Karpas-422 (cell line): ENCODE measurements around the gene ZNF503. TPM values are rescaled to one million over a fixed set of nuclear protein-coding genes. Genes with fewer than 3 reads are reported as not detected.

ENCODE experiments used
- DNase-seq: peaks from one replicate; pipeline ENCODE4 v3.0.0-alpha.2; 2015
- H2AFZ ChIP-seq: fragments of 200-600 bp; sonication (generic); 2 replicates; pipeline ENCODE4 v1.6.1; 2014; ENCODE audit warnings: antibody characterized with exemption, low read length, mixed read lengths
- H3K27ac ChIP-seq: fragments of 200-600 bp; sonication (generic); 2 replicates; pipeline ENCODE4 v1.5.1; 2014; ENCODE audit warnings: mild to moderate bottlenecking, low read length, moderate library complexity
- H3K27me3 ChIP-seq: fragments of 200-600 bp; sonication (generic); 2 replicates; pipeline ENCODE4 v1.6.1; 2014; ENCODE audit warnings: low read length, mixed read lengths
- H3K36me3 ChIP-seq: fragments of 200-600 bp; sonication (generic); 2 replicates; pipeline ENCODE4 v1.6.1; 2014; ENCODE audit warnings: low read length, mixed read lengths; ENCODE audit not compliant: insufficient read depth
- H3K4me1 ChIP-seq: fragments of 200-600 bp; sonication (generic); 2 replicates; pipeline ENCODE4 v1.6.1; 2014; ENCODE audit warnings: mild to moderate bottlenecking, low read length, mixed read lengths
- H3K4me2 ChIP-seq: fragments of 200-600 bp; sonication (generic); 2 replicates; pipeline ENCODE4 v1.6.1; 2014; ENCODE audit warnings: low read length, low read depth, mild to moderate bottlenecking; ENCODE audit not compliant: poor library complexity, severe bottlenecking
- H3K4me3 ChIP-seq: fragments of 200-600 bp; sonication (generic); 2 replicates; pipeline ENCODE4 v1.5.1; 2014; ENCODE audit warnings: mild to moderate bottlenecking, antibody characterized with exemption, low read length, mixed read lengths
- H3K79me2 ChIP-seq: fragments of 200-600 bp; sonication (generic); 2 replicates; pipeline ENCODE4 v1.6.1; 2014; ENCODE audit warnings: mild to moderate bottlenecking, low read length, mixed read lengths
- H3K9ac ChIP-seq: fragments of 200-600 bp; sonication (generic); 2 replicates; pipeline ENCODE4 v1.6.0; 2014; ENCODE audit warnings: low read length
- H3K9me2 ChIP-seq: fragments of 200-600 bp; sonication (generic), shearing (Covaris generic); replicated peaks from 2 replicates; pipeline ENCODE4 v1.6.0; 2014; ENCODE audit warnings: mild to moderate bottlenecking, low read length, moderate library complexity; ENCODE audit not compliant: insufficient read depth
- H3K9me3 ChIP-seq: fragments of 300-700, 200-600 bp; sonication (generic); 2 replicates; pipeline ENCODE4 v1.6.1; 2014; ENCODE audit warnings: low read length, mixed read lengths
- H4K20me1 ChIP-seq: fragments of 200-600 bp; sonication (generic); 2 replicates; pipeline ENCODE4 v1.6.1; 2014; ENCODE audit warnings: mild to moderate bottlenecking, antibody characterized with exemption, low read length, low read depth; ENCODE audit not compliant: insufficient read depth
- total RNA-seq: library from RNA; depleted of rRNA; stranded (reverse); fragments of >200 nt; shearing (Covaris generic); gene quantifications from 2 replicates; pipeline ENCODE4 v1.2.3, GENCODE V29; 2014; ENCODE audit warnings: low replicate concordance

Gene ZNF503
- total RNA-seq, 1 experiment from 2014 or later: not detected

DNA sequence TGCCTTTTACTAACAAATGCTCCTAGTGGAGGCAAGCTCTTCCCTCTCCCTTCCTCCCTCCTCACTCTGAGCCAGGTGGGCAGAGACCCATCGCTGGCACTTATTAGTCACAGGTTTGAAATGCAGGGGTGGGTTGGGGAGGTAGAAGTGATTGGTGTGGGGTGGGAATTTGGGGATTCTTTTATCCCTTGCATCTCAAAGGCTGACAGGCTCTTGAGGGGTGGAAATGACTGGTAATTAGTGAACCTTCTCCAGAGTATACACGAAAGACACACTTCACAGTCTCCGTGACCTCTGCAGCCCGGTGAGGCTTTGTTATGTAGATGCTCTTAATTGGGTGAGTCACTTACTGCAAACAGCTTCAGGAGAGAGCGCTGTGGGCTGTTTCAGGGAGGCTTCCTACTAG is 16.0 kb upstream of the ZNF503 start:
- H3K27ac ChIP-seq: no peak overlapping the region
- no peaks in the 10 kb centered on the region for H3K4me1 ChIP-seq
- H3K4me3 ChIP-seq: no peak overlapping the region
- H3K9me2 ChIP-seq: no peaks in the 10 kb centered on the region
- H3K9ac ChIP-seq: no peak overlapping the region
- H2AFZ ChIP-seq: no peak overlapping the region
- H3K79me2 ChIP-seq: no peaks in the 10 kb centered on the region
- H3K4me2 ChIP-seq: no peak overlapping the region
- no peaks in the 10 kb centered on the region for H3K27me3 ChIP-seq
- H4K20me1 ChIP-seq: no peaks in the 10 kb centered on the region
- no peaks in the 10 kb centered on the region for H3K9me3 ChIP-seq
- H3K36me3 ChIP-seq: no peaks in the 10 kb centered on the region
- no peak for DNase-seq

GRCh38 chr10:75414527-75414926 is 13.0 kb upstream of the ZNF503 start:
- no peak overlapping the region for H3K4me2 ChIP-seq
- no peak overlapping the region for H3K27ac ChIP-seq
- H3K79me2 ChIP-seq: no peaks in the 10 kb centered on the region
- no peaks in the 10 kb centered on the region for H3K27me3 ChIP-seq
- H3K9me2 ChIP-seq: no peaks in the 10 kb centered on the region
- H3K4me1 ChIP-seq: no peaks in the 10 kb centered on the region
- H4K20me1 ChIP-seq: no peaks in the 10 kb centered on the region
- no peak for DNase-seq
- no peak overlapping the region for H2AFZ ChIP-seq
- H3K4me3 ChIP-seq: no peak overlapping the region
- H3K9ac ChIP-seq: no peak overlapping the region
- H3K9me3 ChIP-seq: no peaks in the 10 kb centered on the region
- H3K36me3 ChIP-seq: no peaks in the 10 kb centered on the region

- Histone ChIP-seq H3K9me3 (peaks cover 3% of the 10 kb centered on the region; the same call in 1 of the 2 replicates), H3K4me2 (no peak overlapping the region), H3K27me3 (no peaks in the 10 kb centered on the region), H3K4me1 (no peaks in the 10 kb centered on the region), H3K4me3 (no peak overlapping the region), H3K27ac (no peak overlapping the region), H4K20me1 (no peaks in the 10 kb centered on the region), H3K9me2 (no peaks in the 10 kb centered on the region), H3K79me2 (no peaks in the 10 kb centered on the region), H3K36me3 (no peaks in the 10 kb centered on the region), H2AFZ (no peak overlapping the region), H3K9ac (no peak overlapping the region)
- no peak for DNase-seq
These were observed 8.8 kb upstream of the ZNF503 start for GRCh38 chr10:75410132-75411005.

- Histone ChIP-seq H3K4me1 (no peaks in the 10 kb centered on the region), H3K9me2 (no peaks in the 10 kb centered on the region), H3K27me3 (no peaks in the 10 kb centered on the region), H3K36me3 (no peaks in the 10 kb centered on the region), H3K4me2 (peak overlapping the region; percentile 68), H3K27ac (no peak overlapping the region), H3K4me3 (peak overlapping the region; percentile 70), H3K79me2 (no peaks in the 10 kb centered on the region), H3K9ac (peak overlapping the region; percentile 70), H4K20me1 (no peaks in the 10 kb centered on the region), H3K9me3 (peaks cover 3% of the 10 kb centered on the region; the same call in 1 of the 2 replicates), H2AFZ (peak overlapping the region; percentile 76; the same call in 1 of the 2 replicates)
- DNase-seq: peak; percentile 68
These were observed 7.6 kb upstream of the ZNF503 start for GRCh38 chr10:75408911-75409885.

- H3K9me3 ChIP-seq: peaks cover 3% of the 10 kb centered on the region; the same call in 1 of the 2 replicates
- H3K4me1 ChIP-seq: no peaks in the 10 kb centered on the region
- no peaks in the 10 kb centered on the region for H3K9me2 ChIP-seq
- H4K20me1 ChIP-seq: no peaks in the 10 kb centered on the region
- no peak overlapping the region; the same call in 1 of the 2 replicates for H3K4me3 ChIP-seq
- no peak for DNase-seq
- no peak overlapping the region for H2AFZ ChIP-seq
- H3K79me2 ChIP-seq: no peaks in the 10 kb centered on the region
- no peak overlapping the region for H3K9ac ChIP-seq
- no peaks in the 10 kb centered on the region for H3K27me3 ChIP-seq
- peak overlapping the region; percentile 68 for H3K4me2 ChIP-seq
- H3K36me3 ChIP-seq: no peaks in the 10 kb centered on the region
- no peak overlapping the region for H3K27ac ChIP-seq
These were observed 6.9 kb upstream of the ZNF503 start for GRCh38 chr10:75408509-75408875.

DNA sequence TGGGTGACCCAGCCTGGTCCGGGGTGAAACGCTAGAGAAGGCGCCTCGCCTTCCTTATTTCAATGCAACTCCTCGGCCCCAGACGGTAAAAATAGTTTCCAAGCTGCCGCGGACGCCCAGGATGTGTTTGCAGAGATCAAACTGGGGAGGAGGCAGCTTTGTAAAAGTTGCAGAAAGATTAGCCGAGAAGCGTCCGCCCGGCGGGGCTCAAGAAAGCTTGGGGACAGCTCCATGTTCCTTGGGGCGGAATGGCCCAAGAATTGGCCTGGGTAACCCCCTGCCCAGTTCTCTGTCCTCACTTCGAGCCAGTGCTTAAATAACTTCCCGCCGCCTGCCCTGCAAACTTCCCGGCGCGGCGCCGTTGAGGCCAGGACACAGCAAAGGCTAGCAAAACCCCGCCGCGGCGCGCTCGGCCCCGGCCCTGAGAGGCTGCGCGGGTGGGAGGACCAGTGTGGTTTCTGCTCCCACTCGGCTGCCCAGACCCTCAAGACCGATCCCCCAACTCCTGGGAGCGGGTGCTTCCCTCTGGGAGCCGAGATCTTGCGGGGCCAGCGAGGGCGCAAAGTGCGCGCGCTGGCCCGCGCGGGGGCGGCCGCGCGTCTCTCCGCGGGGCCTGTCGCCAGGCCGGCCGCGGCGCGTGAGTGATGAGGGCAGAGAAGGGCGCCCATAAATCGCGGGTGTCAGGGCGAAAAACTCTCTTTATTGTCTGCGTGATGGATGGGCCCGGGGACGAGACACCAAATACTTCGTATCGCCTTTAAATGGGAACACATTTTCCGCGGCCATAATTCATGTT is 6.3 kb upstream of the ZNF503 start:
- no peaks in the 10 kb centered on the region for H3K4me1 ChIP-seq
- no peaks in the 10 kb centered on the region for H3K79me2 ChIP-seq
- H2AFZ ChIP-seq: no peak overlapping the region
- H3K9ac ChIP-seq: no peak overlapping the region
- no peak overlapping the region for H3K4me3 ChIP-seq
- no peaks in the 10 kb centered on the region for H3K36me3 ChIP-seq
- no peaks in the 10 kb centered on the region for H3K27me3 ChIP-seq
- H3K27ac ChIP-seq: no peak overlapping the region
- H4K20me1 ChIP-seq: no peaks in the 10 kb centered on the region
- H3K4me2 ChIP-seq: no peak overlapping the region
- H3K9me2 ChIP-seq: no peaks in the 10 kb centered on the region
- DNase-seq: no peak
- peaks cover 3% of the 10 kb centered on the region; the same call in 1 of the 2 replicates for H3K9me3 ChIP-seq

- no peak overlapping the region for H3K9ac ChIP-seq
- H3K27me3 ChIP-seq: no peaks in the 10 kb centered on the region
- H3K4me2 ChIP-seq: no peak overlapping the region
- H2AFZ ChIP-seq: no peak overlapping the region
- no peaks in the 10 kb centered on the region for H4K20me1 ChIP-seq
- H3K9me2 ChIP-seq: no peaks in the 10 kb centered on the region
- H3K36me3 ChIP-seq: no peaks in the 10 kb centered on the region
- peaks cover 3% of the 10 kb centered on the region; the same call in 1 of the 2 replicates for H3K9me3 ChIP-seq
- no peak for DNase-seq
- no peak overlapping the region for H3K4me3 ChIP-seq
- H3K4me1 ChIP-seq: no peaks in the 10 kb centered on the region
- H3K27ac ChIP-seq: no peak overlapping the region
- no peaks in the 10 kb centered on the region for H3K79me2 ChIP-seq
These were observed 5.7 kb upstream of the ZNF503 start for GRCh38 chr10:75407224-75407712.
